ENCODE data around the gene PLG. TPM values are rescaled to one million over a fixed set of nuclear protein-coding genes. Genes with fewer than 3 reads are reported as not detected.
"Not testable (repeated sequence)": the region's sequence is repeated elsewhere in the genome, so short reads cannot be mapped to it uniquely, and the experiment has no call there.

Gene PLG
- polyA plus RNA-seq, 1 donor: 2.3 TPM

DNA sequence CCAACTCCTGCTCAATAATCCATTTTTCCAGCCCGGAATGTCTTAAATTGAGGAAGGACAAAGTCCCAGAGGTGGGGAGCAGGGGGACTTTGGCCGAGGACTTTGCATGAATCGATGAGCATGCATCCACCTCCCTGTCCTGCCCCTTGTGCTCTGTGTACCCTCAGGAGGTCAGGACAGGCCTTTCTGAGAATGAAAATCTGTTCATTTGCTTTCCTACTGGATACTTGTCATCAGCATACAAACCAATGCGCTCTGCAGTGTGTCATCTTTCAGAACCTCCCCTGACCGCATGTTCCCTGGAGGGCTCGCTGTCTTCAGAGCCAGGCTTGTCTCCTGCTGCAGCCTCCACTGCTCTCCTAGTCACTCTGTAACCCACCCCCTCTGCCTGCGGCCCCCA is 2.6 kb downstream of the PLG start:
- not testable (repeated sequence) for DNase-seq (ENCODE audit: low read depth)

DNA sequence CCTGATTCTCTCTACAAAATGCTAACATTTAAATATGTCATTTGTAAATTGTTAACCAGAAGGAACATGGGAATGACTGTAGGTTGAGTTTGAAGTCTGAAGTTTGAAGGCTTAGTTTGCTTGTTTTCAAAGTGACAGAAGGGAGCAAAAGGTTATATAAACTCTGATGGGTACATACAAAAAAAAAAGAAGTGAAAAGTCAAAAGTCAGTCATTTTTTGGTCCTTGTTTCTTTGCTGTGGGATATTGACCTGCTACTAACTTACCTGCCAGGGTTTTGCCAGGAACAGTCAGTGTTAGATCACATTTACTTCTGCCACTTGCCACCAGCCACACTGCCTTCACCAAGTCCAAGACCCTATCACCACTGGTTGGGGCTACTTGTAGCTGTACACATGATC is 6.9 kb downstream of the PLG start:
- not testable (repeated sequence) for DNase-seq (ENCODE audit: low read depth)

GRCh38 chr6:160714731-160715316 is 12.8 kb downstream of the PLG start:
- DNase-seq (ENCODE audit: low read depth): no peak

DNA sequence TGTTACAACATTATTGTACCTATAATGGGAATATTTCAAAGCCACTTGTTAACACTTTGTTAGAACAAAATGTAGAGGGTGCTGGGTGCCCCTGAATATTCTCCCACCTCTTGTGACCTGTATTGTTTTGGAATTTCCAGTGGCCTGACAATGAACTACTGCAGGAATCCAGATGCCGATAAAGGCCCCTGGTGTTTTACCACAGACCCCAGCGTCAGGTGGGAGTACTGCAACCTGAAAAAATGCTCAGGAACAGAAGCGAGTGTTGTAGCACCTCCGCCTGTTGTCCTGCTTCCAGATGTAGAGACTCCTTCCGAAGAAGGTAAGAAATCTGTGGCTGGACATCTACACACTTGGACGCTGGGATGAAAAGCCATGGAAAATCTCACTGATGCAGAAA is 28.9 kb downstream of the PLG start:
- DNase-seq (ENCODE audit: low read depth): no peak

GRCh38 chr6:160733050-160733646 is 31.1 kb downstream of the PLG start:
- DNase-seq (ENCODE audit: low read depth): peak; percentile 8

DNA sequence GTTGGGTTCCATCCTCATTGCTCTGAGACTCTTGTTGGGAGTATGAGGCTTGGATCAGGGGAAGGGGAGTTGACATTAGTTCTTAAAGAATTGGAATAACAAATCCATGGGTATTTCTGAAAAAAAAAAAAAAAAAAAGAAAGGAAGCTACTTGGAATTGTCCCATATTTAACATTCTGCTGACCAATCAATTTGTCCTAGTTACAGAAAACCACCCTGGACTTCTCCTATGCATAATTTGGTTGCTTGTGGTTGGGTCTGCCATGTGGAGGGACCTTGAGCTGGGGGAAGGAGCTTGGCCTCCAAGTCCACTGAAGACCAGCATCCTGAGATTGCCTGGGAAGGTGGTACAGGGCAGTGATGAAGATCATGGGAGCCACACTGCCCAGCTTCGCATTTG is 32.6 kb downstream of the PLG start:
- no peak for DNase-seq (ENCODE audit: low read depth)

GRCh38 chr6:160735523-160735922 is 33.5 kb downstream of the PLG start:
- no peak for DNase-seq (ENCODE audit: low read depth)

GRCh38 chr6:160737934-160738333 is 35.9 kb downstream of the PLG start:
- DNase-seq (ENCODE audit: low read depth): no peak

DNA sequence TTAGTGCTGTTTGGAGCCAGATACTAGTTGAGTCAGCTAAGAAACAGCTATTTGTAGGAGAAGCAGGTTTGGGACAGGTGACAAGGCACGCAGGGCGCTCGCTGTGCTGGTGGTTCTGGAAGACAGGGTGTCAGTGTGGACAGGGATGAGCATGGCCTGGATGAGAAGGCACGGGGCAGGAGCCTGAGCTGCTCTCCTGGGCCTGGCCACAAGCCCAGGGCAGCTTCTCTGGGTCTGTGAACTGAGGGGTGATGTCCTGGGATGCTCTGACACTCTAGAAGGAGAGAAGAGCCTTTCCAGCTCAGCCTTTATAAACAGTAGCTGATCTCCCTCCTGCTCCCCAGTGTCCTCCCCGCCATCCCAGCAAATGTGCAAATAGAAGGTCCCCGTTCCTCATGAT is 37.9 kb downstream of the PLG start:
- no peak for DNase-seq (ENCODE audit: low read depth)

GRCh38 chr6:160741012-160741411 is 39.0 kb downstream of the PLG start:
- DNase-seq (ENCODE audit: low read depth): not testable (repeated sequence)

- no peak for DNase-seq (ENCODE audit: low read depth)
These were observed 40.0 kb downstream of the PLG start for GRCh38 chr6:160742090-160742489.

DNA sequence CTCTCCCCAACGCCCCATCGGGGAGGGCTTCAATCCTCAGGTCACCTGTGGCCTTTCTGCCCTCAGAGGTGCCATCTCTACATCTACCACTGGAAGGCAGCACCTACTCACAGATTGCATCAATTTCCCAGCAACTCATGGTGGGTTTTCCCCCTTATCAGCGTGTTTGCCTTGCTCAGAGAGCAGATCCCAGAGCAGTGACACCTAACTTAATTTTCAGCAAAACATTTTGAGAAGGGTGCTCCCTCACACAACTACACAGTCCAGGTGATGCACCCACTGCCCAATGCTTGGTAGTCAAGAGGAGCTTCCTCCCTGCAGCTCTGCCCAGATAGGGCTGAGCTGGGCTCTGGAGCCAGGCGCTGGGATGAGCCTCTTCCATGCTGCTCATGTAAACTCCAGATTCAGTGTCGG is 48.2 kb downstream of the PLG start:
- DNase-seq (ENCODE audit: low read depth): no peak

- DNase-seq (ENCODE audit: low read depth): not testable (repeated sequence)
These were observed 51.2 kb downstream of the PLG start for GRCh38 chr6:160753211-160753610.

DNA sequence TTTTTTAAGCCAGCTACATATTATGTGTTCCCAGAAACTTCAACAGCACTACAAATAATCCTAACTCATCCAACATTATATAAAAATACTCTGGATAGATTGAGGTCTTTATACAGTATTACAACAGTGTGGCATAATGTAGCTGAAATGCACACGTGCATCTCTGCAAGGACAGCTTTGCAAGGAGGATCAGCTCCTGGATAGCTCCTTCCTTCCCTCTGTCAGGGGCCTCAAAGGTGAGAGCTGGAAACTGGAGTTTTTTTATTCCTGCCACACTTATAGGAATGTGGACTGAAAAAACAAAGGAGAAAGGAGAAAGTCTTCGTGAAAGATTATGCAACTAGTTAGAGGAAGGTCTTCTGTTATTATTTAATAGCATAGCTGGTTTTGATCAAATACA is 53.1 kb downstream of the PLG start:
- no peak for DNase-seq (ENCODE audit: low read depth)

GRCh38 chr6:160756021-160756420 is 54.0 kb downstream of the PLG start:
- DNase-seq (ENCODE audit: low read depth): no peak

DNA sequence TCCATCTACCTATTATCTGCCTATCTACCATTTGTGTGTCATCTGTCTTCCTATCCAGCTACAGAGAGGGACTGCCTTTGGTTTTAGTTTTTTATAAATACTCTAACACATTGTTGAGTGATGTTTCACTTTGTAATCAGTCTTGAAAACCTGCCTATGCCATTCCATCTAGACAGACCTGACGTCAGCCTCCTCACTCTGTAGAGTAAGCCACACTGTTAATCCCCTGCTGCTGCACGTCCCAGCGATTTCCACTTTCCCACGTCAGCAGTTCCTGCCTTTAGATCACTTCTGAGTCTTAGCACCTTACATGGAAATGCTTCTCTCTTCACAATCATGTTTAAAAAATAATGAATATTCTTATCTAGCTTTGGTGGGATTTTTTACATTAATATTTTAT is 54.8 kb downstream of the PLG start:
- DNase-seq (ENCODE audit: low read depth): no peak

- DNase-seq (ENCODE audit: low read depth): no peak
These were observed 62.8 kb downstream of the PLG start for GRCh38 chr6:160764847-160765246.

GRCh38 chr6:160765412-160765811 is 63.4 kb downstream of the PLG start:
- DNase-seq (ENCODE audit: low read depth): no peak

- no peak for DNase-seq (ENCODE audit: low read depth)
These were observed 64.6 kb downstream of the PLG start for GRCh38 chr6:160766657-160766988.

DNA sequence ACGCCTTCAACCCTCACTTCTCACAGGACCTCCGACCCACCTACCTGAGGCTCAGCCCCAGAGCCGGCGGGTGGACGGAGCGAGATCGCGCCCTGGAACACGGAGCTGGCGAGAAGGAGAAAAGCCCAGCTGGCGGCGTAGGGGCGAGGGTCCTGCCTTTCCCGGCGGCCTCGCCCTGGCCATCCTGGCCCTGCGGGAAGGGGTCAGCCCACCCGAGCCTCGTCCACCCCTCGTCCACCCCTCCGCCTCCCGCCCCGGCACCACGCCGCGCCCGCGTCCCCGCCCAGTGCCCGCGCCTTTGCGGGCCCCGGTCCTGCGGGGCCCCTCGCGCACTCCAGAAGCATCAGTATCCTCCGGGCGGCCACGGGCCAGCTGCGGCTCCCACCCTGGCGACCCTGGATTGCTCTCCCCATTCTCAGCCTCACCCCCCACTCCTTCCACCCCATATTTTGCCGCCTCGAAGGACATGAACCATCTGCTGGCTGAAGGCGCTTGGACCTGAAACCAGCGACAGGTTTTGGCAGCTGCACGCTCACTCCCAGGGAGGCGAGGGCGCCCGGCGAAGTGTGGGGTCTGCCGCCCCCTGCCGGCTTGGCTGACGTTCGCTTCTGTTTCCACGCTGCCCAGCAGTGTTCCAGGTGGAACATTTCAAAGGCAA is 65.1 kb downstream of the PLG start:
- DNase-seq (ENCODE audit: low read depth): peak; percentile 29

GRCh38 chr6:160767647-160768019 is 65.6 kb downstream of the PLG start:
- no peak for DNase-seq (ENCODE audit: low read depth)

GRCh38 chr6:160768101-160768500 is 66.1 kb downstream of the PLG start:
- no peak for DNase-seq (ENCODE audit: low read depth)

DNA sequence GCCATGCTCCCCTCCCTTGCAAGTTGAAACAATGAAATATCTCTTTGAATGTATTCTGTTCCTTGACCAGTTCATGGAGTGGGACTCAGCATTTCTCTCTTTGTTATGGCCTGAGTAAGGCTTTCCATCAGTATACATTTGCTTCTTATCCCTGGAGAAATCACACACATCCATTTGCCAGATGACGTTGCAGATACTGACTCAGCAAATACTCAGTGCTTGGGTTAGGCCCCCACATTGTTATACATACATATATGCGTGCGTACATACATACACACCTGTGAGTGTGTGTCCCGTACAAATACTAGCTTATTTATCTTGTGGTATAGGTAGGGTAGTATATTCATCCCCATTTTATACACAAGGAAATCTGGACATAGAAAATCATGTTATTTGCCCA is 72.4 kb downstream of the PLG start:
- DNase-seq (ENCODE audit: low read depth): no peak
